ENCODE results near the gene SLC7A7.
A peak's percentile ranks its signal among the peaks of the same experiment; 100 is the strongest.
"Not testable (repeated sequence)": the region's sequence is repeated elsewhere in the genome, so short reads cannot be mapped to it uniquely, and the experiment has no call there.

SLC7A7 gene

DNA sequence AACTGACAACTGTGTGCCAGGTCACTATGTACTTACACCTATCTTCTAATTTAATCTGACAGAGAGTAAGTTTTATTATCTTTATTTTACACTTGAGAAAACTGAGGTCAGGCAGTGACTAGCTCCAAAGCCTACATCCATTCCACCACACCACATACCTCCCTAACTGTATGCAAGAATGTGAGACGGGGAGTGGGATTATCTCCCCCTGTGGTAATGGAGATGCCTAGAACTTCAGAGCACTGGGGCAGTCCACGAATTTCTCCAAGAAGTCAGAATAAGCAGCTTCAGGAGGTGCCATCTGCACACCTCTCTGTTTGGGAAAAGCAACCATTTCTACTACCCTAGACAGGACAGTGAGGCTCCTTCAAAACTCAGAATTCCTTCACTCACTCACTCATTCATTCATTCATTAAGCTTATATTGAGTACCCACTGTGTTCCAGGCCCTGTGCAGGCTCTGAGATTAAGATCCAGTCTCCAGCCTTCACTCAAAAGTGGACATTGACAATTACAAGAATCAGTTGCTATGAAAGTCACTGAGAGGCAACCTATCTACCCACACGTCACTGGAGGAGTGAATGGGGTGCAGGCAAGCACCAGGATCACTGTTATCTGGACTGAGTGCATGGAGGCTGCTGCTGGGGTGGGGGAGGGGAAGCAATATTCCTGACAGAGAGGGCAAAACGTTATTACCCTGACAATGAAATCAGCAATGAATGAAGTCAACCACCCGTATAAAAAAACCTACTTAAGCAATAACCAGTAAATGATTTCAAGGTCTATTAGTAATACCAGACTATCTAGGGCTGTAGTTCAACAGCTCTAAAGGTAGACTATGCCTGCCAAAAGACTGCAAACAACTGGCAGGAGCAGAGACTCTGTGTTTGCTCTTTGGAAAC, 18.0 kb downstream of the SLC7A7 start:
- Histone ChIP-seq H3K27me3 (no peaks in the 10 kb centered on the region), H4K20me1 (peaks cover 0 to 25% (median 0%) of the 10 kb centered on the region in 11 experiments; a peak in 2 of 22 replicates), H3K4me2 (peak overlapping the region in 7 of 11 experiments; percentile 64 to 90 (median 86); a peak in 12 of 22 replicates), H3K27ac (peak overlapping the region in 5 of 11 experiments; percentile 26 to 80 (median 57); a peak in 4 of 22 replicates), H3K36me3 (peaks cover 0 to 59% (median 0%) of the 10 kb centered on the region in 11 experiments; a peak in 10 of 22 replicates), H3K4me3 (no peak overlapping the region; a peak in 1 of 20 replicates), H3K4me1 (peaks cover 0 to 97% (median 47%) of the 10 kb centered on the region in 10 experiments; a peak in 15 of 20 replicates), H3K9ac (no peak overlapping the region), H3K9me3 (replicated peaks in 1 of 11) (peaks cover 0 to 21% (median 8%) of the 10 kb centered on the region in 11 experiments; a peak in 15 of 22 replicates)
- TF ChIP-seq Cebpa-rat (IDR thresholded peaks at IDR 0.05): no peak

- Histone ChIP-seq H3K9ac (no peak overlapping the region), H3K4me2 (peak overlapping the region in 5 of 11 experiments; percentile 12 to 88 (median 49); a peak in 6 of 22 replicates), H3K36me3 (peaks cover 0 to 49% (median 0%) of the 10 kb centered on the region in 11 experiments; a peak in 10 of 22 replicates), H3K27me3 (no peaks in the 10 kb centered on the region), H3K27ac (no peak overlapping the region), H3K4me1 (peaks cover 7 to 97% (median 48%) of the 10 kb centered on the region in 10 experiments), H3K9me3 (replicated peaks in 1 of 11) (peaks cover 0 to 21% (median 8%) of the 10 kb centered on the region in 11 experiments; a peak in 15 of 22 replicates), H3K4me3 (no peak overlapping the region), H4K20me1 (peaks cover 0 to 25% (median 0%) of the 10 kb centered on the region in 11 experiments; a peak in 2 of 22 replicates)
- TF ChIP-seq Cebpa-rat (IDR thresholded peaks at IDR 0.05): no peak
Observed at GRCh38 chr14:22796087-22796707, 19.0 kb downstream of the SLC7A7 start.

GRCh38 chr14:22794551-22794951, 20.7 kb downstream of the SLC7A7 start:
- Histone ChIP-seq H3K36me3 (peaks cover 0 to 47% (median 0%) of the 10 kb centered on the region in 11 experiments; a peak in 10 of 22 replicates), H3K9ac (no peak overlapping the region), H3K9me3 (replicated peaks in 1 of 11) (peaks cover 0 to 21% (median 8%) of the 10 kb centered on the region in 11 experiments; a peak in 15 of 22 replicates), H4K20me1 (peaks cover 0 to 20% (median 0%) of the 10 kb centered on the region in 11 experiments; a peak in 2 of 22 replicates), H3K4me1 (peaks cover 22 to 95% (median 52%) of the 10 kb centered on the region in 10 experiments), H3K4me3 (no peak overlapping the region), H3K27me3 (no peaks in the 10 kb centered on the region), H3K27ac (no peak overlapping the region), H3K4me2 (peak overlapping the region in 2 of 11 experiments; percentile 30 to 56; a peak in 4 of 22 replicates)
- TF ChIP-seq Cebpa-rat (IDR thresholded peaks at IDR 0.05): no peak

DNA sequence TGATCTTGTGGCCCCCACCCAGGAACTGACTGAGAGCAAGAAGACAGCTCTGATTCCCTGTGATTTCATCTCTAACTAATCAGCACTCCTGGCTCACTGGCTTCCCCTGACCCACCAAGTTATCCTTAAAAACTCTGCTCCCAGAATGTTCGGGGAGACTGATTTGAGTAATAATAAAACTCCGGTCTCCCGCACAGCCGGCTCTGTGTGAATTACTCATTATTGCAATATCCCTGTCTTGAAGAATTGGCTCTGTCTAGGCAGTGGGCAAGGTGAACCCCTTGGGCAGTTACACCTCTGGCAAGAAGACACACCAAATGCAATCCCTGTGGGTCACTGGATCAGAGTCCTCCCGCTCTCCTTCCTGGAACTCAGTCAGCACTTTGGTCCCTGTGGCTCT, 21.3 kb downstream of the SLC7A7 start:
- no peak overlapping the region for H3K4me3 ChIP-seq
- no peak for TF ChIP-seq Cebpa-rat (IDR thresholded peaks at IDR 0.05)
- H3K36me3 ChIP-seq: peaks cover 0 to 47% (median 0%) of the 10 kb centered on the region in 11 experiments; a peak in 10 of 22 replicates
- no peak overlapping the region for H3K9ac ChIP-seq
- no peaks in the 10 kb centered on the region for H3K27me3 ChIP-seq
- peaks cover 23 to 95% (median 54%) of the 10 kb centered on the region in 10 experiments for H3K4me1 ChIP-seq
- H4K20me1 ChIP-seq: peaks cover 0 to 18% (median 0%) of the 10 kb centered on the region in 11 experiments; a peak in 2 of 22 replicates
- peak overlapping the region in 2 of 11 experiments; percentile 30 to 56; a peak in 4 of 22 replicates for H3K4me2 ChIP-seq
- H3K27ac ChIP-seq: no peak overlapping the region
- peaks cover 0 to 21% (median 8%) of the 10 kb centered on the region in 11 experiments; a peak in 15 of 22 replicates for H3K9me3 ChIP-seq (replicated peaks in 1 of 11)

DNA sequence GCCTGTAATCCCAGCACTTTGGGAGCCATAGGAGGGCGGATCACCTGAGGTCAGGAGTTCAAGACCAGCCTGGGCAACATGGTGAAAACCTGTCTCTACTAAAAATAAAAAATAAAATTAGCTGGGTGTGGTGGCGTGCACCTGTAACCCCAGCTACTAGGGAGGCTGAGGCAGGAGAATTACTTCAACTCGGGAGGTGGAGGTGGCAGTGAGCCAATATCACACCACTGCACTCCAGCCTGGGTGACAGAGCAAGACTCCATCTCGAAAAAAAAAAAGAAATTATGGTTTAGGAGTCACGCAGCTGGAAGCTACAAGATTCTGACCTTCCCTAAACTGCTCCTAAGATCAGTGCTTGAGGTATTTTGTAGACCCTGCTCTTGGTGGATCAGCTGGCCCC, 21.7 kb downstream of the SLC7A7 start:
- H3K4me3 ChIP-seq, H3K27ac ChIP-seq, H3K27me3 ChIP-seq, H3K9ac ChIP-seq: not testable (repeated sequence)
- Histone ChIP-seq H3K4me2 (peak overlapping the region in 2 of 11 experiments; percentile 30 to 56; a peak in 2 of 22 replicates), H4K20me1 (peaks cover 0 to 14% (median 0%) of the 10 kb centered on the region in 11 experiments; a peak in 2 of 22 replicates), H3K9me3 (replicated peaks in 1 of 11) (peaks cover 0 to 21% (median 8%) of the 10 kb centered on the region in 11 experiments; a peak in 15 of 22 replicates), H3K4me1 (peaks cover 23 to 95% (median 52%) of the 10 kb centered on the region in 10 experiments), H3K36me3 (peaks cover 0 to 47% (median 0%) of the 10 kb centered on the region in 11 experiments; a peak in 10 of 22 replicates)

DNA sequence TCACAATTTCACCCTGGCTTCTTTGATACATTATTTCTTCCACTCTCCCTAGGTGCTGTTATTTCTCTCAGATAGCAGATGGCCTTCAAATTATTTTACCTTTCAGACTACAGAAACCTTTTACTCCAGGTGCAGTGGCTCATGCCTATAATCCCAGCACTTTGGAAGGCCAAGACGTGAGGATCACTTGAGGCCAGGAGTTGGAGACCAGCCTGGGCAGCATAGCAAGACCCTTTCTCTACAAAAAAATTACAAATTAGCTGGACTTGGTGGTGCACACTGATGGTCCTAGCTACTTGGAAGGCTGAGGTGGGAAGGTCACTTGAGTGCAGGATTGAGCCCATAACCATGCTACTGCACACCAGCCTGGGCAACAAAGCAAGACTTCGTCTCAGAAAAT, 23.1 kb downstream of the SLC7A7 start:
- peaks cover 23 to 94% (median 39%) of the 10 kb centered on the region in 10 experiments for H3K4me1 ChIP-seq
- no peak for TF ChIP-seq Cebpa-rat (IDR thresholded peaks at IDR 0.05)
- peaks cover 0 to 40% (median 0%) of the 10 kb centered on the region in 11 experiments; a peak in 10 of 22 replicates for H3K36me3 ChIP-seq
- H4K20me1 ChIP-seq: peaks cover 0 to 11% (median 0%) of the 10 kb centered on the region in 11 experiments; a peak in 2 of 22 replicates
- H3K9me3 ChIP-seq (replicated peaks in 1 of 11): peaks cover 0 to 21% (median 8%) of the 10 kb centered on the region in 11 experiments; a peak in 15 of 22 replicates
- H3K4me3 ChIP-seq: no peak overlapping the region
- H3K27me3 ChIP-seq: no peaks in the 10 kb centered on the region
- H3K27ac ChIP-seq: peak overlapping the region in 6 of 11 experiments; percentile 0 to 73 (median 23); a peak in 8 of 22 replicates
- peak overlapping the region in 4 of 11 experiments; percentile 50 to 91 (median 72); a peak in 8 of 22 replicates for H3K4me2 ChIP-seq
- 0 out of 22 replicates have a peak overlapping the region, but pooled peaks of 1 of the 11 experiments have one; percentile 9 for H3K9ac ChIP-seq

DNA sequence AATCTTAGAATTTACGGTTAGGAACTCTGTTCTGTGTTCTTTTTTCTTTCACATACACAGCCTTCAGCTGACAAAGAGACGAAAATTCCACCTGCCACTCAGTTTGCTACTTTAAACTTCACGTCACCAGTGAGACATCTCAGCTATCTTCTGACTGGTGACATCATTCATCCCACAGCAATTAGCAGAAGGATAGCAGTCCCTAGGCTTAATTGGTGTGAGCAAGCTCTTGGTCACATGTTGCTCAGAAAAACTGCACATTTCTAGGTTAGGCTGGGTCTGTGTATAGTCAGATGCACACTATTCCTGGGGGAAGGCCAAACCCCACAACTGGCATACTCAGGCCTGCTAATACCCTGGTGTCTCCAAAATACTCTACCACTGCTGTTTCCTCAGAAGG, 23.9 kb downstream of the SLC7A7 start:
- H3K4me1 ChIP-seq: peaks cover 23 to 93% (median 36%) of the 10 kb centered on the region in 10 experiments
- H3K4me3 ChIP-seq: no peak overlapping the region
- no peak for TF ChIP-seq Cebpa-rat (IDR thresholded peaks at IDR 0.05)
- H3K4me2 ChIP-seq: peak overlapping the region in 10 of 11 experiments; percentile 26 to 91 (median 60); a peak in 16 of 22 replicates
- H4K20me1 ChIP-seq: peaks cover 0 to 8% (median 0%) of the 10 kb centered on the region in 11 experiments; a peak in 2 of 22 replicates
- H3K9ac ChIP-seq: peak overlapping the region in 5 of 11 experiments; percentile 7 to 56 (median 32); a peak in 7 of 22 replicates
- H3K9me3 ChIP-seq (replicated peaks in 1 of 11): peaks cover 0 to 17% (median 8%) of the 10 kb centered on the region in 11 experiments; a peak in 15 of 22 replicates
- H3K27ac ChIP-seq: peak overlapping the region in 10 of 11 experiments; percentile 12 to 76 (median 66); a peak in 17 of 22 replicates
- H3K27me3 ChIP-seq: no peaks in the 10 kb centered on the region
- H3K36me3 ChIP-seq: peaks cover 0 to 36% (median 0%) of the 10 kb centered on the region in 11 experiments; a peak in 10 of 22 replicates

DNA sequence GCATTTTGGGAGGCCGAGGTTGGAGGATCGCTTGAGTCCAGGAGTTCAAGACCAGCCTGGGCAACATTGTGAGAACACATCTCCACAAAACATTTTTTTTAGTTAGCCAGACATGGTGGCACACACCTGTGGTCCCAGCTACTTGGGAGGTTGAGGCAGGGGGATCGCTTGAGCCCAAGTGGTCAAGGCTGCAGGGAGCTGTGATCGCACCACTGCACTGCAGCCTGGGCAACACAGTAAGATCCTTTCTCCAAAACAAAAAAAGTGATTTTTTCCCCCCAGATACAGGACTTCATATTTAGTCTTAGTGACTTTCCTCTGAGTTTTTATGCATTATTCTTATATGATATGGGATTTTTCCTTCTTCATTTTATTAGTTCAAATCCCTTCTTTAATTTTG, 28.6 kb downstream of the SLC7A7 start:
- H3K27me3 ChIP-seq: no peaks in the 10 kb centered on the region
- no peak overlapping the region for H3K9ac ChIP-seq
- no peaks in the 10 kb centered on the region; a peak in 1 of 22 replicates for H4K20me1 ChIP-seq
- H3K9me3 ChIP-seq (replicated peaks in 1 of 11): no peaks in the 10 kb centered on the region
- peaks cover 20 to 97% (median 40%) of the 10 kb centered on the region in 10 experiments for H3K4me1 ChIP-seq
- no peak overlapping the region; a peak in 1 of 22 replicates for H3K27ac ChIP-seq
- H3K4me2 ChIP-seq: no peak overlapping the region
- TF ChIP-seq Cebpa-rat (IDR thresholded peaks at IDR 0.05): no peak
- H3K36me3 ChIP-seq: peaks cover 0 to 9% (median 0%) of the 10 kb centered on the region in 11 experiments; a peak in 5 of 22 replicates
- no peak overlapping the region for H3K4me3 ChIP-seq

Data from BLaER1 treated with 17β-estradiol and CSF1 and Interleukin-3, amounts not matched to agents 10 nM and 100 nM (cell line).